ENCODE results near the gene PRDM15.
A peak's percentile ranks its signal among the peaks of the same experiment; 100 is the strongest.

Gene PRDM15

DNA sequence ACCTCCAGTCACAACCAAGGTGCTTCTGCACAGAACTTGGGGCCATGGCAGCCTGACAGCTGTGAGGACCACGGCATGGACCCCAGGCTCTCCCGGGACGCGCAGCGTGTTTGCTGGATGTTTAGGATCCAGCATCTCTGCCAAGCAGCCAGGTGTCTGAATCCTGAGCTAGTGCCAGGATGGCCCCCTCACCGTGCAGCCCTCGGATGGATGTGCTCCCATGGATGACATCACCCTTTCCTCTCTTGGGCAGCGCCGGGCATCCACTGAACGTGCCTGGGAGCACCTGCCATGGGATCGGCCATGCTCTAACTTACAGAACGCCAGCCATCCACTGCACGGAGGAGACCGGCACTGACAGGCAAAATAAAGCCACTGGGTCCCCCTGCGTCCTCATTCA is 53.9 kb downstream of the PRDM15 start:
- no peak for DNase-seq (ENCODE audit: low spot score)

GRCh38 chr21:41824466-41825207 is 54.5 kb downstream of the PRDM15 start:
- DNase-seq (ENCODE audit: low spot score), result no peak

DNA sequence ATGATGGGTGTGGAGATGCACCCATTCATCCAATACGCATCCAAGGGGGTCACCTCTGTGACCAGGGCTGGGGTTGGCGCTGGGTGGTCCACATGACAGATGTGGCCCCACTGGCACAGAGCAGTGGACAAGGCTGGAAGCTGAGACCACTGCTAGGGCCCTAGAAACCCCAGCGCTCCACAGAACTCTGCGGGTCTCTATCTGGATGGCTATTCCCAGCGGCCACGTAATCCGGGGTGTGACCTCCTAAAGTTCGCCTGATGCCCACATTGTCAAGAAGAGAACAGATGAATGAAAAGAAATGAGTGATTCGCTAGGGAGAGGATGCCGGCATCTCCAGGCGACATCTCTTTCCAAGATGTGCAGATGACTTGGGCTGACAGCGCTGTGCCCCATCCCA is 55.2 kb downstream of the PRDM15 start:
- DNase-seq (ENCODE audit: low spot score), result no peak

- no peak for DNase-seq (ENCODE audit: low spot score)
These were observed 56.0 kb downstream of the PRDM15 start for GRCh38 chr21:41823166-41823565.

- no peak for DNase-seq (ENCODE audit: low spot score)
These were observed 57.2 kb downstream of the PRDM15 start for GRCh38 chr21:41821756-41822431.

- no peak for DNase-seq (ENCODE audit: low spot score)
These were observed 57.9 kb downstream of the PRDM15 start for GRCh38 chr21:41821081-41821755.

- no peak for DNase-seq (ENCODE audit: low spot score)
These were observed 58.6 kb downstream of the PRDM15 start for GRCh38 chr21:41820384-41821080.

DNA sequence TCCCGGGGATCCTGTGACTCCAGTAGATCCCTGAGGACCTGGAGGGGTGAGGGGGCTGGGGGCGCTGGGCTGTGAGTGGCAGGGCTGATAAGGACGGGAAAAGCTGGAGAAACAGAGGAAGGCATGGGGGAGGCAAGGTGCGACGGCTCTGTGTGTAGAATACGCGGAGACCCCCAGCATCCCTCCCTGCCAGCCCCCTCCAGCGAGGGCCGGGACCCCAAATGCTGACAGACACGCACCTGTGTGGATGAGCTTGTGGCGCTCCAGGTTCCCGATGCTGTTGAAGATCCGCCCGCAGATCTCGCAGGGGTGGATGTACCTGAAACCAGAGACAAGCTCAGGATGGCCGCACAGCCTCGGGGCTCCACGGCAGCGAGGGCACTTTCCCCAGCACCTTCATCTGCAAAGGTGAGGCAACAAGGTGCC is 59.3 kb downstream of the PRDM15 start:
- no peak for DNase-seq (ENCODE audit: low spot score)

GRCh38 chr21:41819236-41819855 is 59.8 kb downstream of the PRDM15 start:
- no peak for DNase-seq (ENCODE audit: low spot score)

DNA sequence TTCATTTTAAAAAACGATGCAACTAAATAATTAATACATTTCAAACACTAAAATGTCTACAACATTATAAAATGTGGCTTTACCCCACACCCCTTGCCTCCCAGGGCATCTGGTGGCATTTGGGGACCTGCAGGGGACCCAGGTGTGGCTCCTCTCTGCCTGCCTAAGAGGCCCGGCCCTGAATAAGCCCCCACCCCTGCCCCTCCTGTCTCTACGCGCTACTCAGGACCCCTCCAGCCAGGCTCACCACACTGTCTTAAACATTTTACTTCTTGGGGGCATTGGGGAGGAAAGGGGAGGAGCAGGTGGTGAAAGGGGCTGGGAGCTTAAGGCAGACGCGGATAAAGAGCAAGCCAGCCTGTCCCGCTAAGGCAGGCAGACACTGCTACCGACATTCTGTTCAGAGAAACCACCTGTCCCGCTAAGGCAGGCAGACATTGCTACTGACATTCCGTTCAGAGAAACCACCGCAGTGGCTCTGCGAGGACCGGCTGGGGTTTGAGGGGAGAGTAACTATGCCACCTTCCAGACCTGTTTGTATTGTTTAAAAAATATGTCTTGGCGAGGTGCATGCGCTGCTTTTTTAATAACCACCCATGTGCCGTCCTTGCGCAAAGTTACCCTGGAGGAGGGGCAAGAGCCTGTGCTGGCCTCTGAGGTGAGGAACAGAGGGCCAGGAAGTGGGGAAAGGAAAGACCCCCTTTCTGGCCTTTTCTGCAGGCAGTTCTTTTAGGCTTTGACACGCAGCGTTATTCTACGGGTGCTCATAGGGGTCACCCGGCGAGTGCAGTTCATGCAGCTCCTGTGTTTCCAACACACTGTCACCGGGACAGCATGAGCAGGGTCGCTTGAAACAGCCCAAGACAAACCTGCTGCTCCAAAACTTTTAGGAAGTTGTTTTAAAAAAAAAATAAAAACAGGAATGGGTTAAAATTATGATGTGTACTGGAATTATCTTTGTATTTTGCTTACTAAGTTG is 61.0 kb downstream of the PRDM15 start:
- no peak for DNase-seq (ENCODE audit: low spot score)

DNA sequence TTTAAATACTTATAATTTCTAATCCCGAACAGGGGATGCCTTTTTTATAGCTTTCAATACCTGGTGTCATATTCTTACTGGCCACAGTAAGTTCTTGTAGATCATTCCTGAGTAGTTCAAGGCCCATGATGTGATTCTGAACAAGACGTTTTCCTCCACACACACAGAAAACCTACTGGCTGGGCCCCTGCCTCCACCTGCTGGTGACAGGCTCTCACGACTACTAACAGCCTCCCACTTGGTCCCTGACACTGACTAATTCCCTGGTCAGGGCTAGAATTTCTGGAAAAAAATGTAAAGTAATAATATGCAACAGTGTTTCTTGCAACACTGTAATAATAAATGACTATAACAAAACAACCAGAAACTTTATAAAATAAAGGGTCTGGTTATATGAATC is 61.9 kb downstream of the PRDM15 start:
- DNase-seq (ENCODE audit: low spot score), result peak; percentile 12

DNA sequence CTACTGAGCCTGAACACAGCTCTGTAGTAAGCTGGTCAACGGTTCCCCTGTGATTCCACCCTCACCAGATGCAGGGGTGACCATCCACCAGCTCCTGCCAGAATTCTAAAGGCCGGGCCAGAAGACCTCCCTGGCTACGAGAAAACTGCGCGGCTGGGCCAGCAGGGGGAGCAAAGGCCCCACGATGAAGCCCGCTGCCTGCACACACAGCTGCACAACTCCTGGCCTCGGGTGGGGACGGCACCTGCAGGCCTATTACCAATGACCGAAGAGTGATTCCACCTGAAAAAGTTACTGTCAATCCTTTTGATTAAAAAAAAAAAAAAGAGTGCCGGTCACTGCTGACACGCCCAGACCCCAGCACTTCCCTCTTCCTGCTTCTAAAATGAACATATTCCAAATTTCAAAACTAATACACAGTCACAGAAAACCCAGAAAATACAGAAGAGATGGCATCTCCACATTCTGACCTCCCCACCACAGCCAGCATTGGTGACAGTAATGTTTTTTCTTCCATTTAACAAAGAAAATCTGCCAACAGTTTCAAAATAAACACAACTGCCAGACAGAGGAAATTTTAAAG is 62.5 kb downstream of the PRDM15 start:
- DNase-seq (ENCODE audit: low spot score), result peak; percentile 23

- no peak for DNase-seq (ENCODE audit: low spot score)
These were observed 63.2 kb downstream of the PRDM15 start for GRCh38 chr21:41815652-41816582.

DNA sequence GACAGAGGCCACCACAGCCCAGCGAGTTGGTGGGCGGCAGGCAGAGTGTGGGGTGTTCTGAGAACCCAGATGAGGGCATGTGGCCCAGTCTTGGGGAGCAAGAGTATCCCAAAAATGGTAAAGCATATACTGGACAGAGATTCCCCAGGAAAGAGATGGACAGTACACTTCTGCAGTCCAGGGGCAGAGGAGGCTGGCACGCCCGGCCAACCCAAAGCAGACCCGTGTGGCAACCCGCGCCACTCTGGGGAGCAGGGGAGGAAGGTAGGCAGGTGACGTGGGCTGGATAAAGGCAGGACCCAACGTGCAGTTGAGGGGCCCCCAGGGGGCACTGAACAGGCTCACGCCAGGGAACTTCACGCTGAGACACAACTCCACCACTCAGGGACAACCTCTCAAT is 65.9 kb downstream of the PRDM15 start:
- no peak for DNase-seq (ENCODE audit: low spot score)

DNA sequence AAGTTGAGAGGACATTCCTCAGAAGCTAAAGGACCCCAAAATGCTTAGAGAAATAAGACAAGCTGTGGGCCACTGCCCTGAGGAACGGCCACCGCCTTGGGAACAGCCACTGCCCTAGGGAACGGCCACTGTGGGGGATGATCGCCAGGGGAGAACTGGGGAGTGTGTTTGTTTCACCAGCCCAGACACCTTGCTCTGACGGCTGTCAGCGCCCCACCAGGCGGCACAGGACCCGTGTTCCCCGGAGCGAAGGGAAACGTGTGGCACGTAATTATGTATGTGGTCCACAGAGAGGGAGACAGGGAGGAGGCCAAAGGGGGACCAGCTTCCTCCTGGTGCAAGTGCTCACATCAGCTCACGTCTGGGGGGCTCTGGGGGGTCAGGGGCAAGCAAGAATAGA is 66.5 kb downstream of the PRDM15 start:
- no peak for DNase-seq (ENCODE audit: low spot score)

DNA sequence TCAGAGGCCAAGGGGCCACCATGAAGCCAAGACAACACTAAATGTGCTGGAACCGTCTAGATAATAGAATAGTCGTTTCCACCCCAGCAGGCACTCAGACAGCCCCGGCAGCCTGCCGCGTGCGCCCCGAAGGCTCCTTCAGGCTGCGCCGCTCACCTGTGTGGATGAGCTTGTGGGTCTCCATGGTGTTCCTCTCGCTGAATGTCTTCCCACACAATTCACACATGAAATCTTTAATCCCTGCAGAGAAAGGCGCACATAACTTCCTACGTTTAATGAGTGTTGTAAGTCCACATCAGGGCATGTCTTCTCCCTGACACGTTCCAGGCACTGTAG is 68.6 kb downstream of the PRDM15 start:
- no peak for DNase-seq (ENCODE audit: low spot score)

GRCh38 chr21:41809891-41810596 is 69.1 kb downstream of the PRDM15 start:
- DNase-seq (ENCODE audit: low spot score), result no peak

GRCh38 chr21:41808846-41809245 is 70.3 kb downstream of the PRDM15 start:
- no peak for DNase-seq (ENCODE audit: low spot score)
